Suprapubic skin (tissue), 4 donors: ENCODE data around the gene CC2D1A. TPM values are rescaled to one million over a fixed set of nuclear protein-coding genes. Genes with fewer than 3 reads are reported as not detected.

Experiments used
- DNase-seq, 2 donors: peaks; one replicate each; pipeline ENCODE4 v3.0.0-alpha.2; 2019; ENCODE audit warnings: low spot score in 2 of 2
- H3K27ac ChIP-seq: fragments of 200-600 bp; sonication (generic); one replicate; pipeline ENCODE4 v1.5.1; 2019
- H3K27me3 ChIP-seq: fragments of 200-600 bp; sonication (generic); one replicate; pipeline ENCODE4 v1.5.1; 2019
- H3K36me3 ChIP-seq: fragments of 200-600 bp; sonication (generic); one replicate; pipeline ENCODE4 v1.5.1; 2019
- H3K4me1 ChIP-seq: fragments of 200-600 bp; sonication (generic); one replicate; pipeline ENCODE4 v1.5.1; 2019
- H3K4me3 ChIP-seq: fragments of 200-600 bp; sonication (generic); one replicate; pipeline ENCODE4 v1.5.1; 2019; ENCODE audit warnings: mild to moderate bottlenecking
- H3K9me3 ChIP-seq: fragments of 200-600 bp; sonication (generic); one replicate; pipeline ENCODE4 v1.5.1; 2019
- CTCF ChIP-seq, 2 donors: fragments of 200-600 bp in 1 of 2; fragments of 450-650 bp in 1 of 2; sonication (generic) in 1 of 2; IDR thresholded peaks; one replicate each; pipeline ENCODE4 v1.5.1; 2016 to 2019; ENCODE audit warnings: antibody characterized with exemption in 2 of 2, mild to moderate bottlenecking in 1 of 2, moderate library complexity in 1 of 2
- EP300 ChIP-seq: sonication (generic); formaldehyde crosslinking; IDR thresholded peaks from one replicate; pipeline ENCODE4 v1.6.1; 2017; ENCODE audit warnings: antibody characterized with exemption
- POLR2A ChIP-seq, 2 donors: fragments of 450-650 bp; IDR thresholded peaks; one replicate each; pipeline ENCODE4 v1.6.1; 2017; ENCODE audit warnings: antibody characterized with exemption in 2 of 2, mild to moderate bottlenecking in 2 of 2, moderate library complexity in 2 of 2
- POLR2AphosphoS5 ChIP-seq, 3 donors: sonication (generic); formaldehyde crosslinking; IDR thresholded peaks; one replicate each; pipeline ENCODE4 v1.6.1; 2017; ENCODE audit warnings: antibody characterized with exemption in 3 of 3
- WGBS: methylation state at CpG from one replicate; pipeline ENCODE4 v1.1.5; 2018; 5-methylcytosine and 5-hydroxymethylcytosine counted together
- total RNA-seq, 4 donors: library from RNA; depleted of rRNA; stranded (reverse); fragments of >200 nt; gene quantifications; one replicate each; pipeline ENCODE4 v1.1.0, GENCODE V29; 2016

The CC2D1A gene
- total RNA-seq, 4 donors from 2014 or later, result 48.0 to 94.9 (median 66.7) TPM

DNA sequence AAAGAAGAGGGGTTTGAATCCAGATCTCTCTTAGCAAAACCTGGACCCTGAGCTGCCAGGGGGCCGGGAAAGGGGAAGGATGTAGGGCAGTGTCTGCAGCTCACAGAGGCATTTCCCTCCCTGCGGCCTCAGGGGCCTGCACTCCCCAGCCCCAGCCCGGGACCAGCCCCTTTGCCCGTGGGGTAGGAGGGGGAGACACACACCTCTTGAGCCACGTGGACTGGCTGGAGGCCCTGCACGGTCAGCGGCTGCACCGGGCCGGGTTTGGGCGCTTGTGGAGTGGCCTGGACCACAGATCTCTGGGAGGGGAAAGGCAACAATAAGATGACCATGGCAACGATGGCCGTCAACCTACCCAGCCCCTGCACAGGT is 73.2 kb downstream of the CC2D1A start:
- DNase-seq, result no peak
- H3K27ac ChIP-seq, result peak overlapping the region; percentile 69
- TF ChIP-seq POLR2AphosphoS5 (IDR thresholded peaks at IDR 0.05) (no peak), CTCF (IDR thresholded peaks at IDR 0.05) (no peak), EP300 (no peak), POLR2A (IDR thresholded peaks at IDR 0.05) (no peak)
- no peaks in the 10 kb centered on the region for H3K27me3 ChIP-seq
- H3K4me1 ChIP-seq, result peaks cover 19% of the 10 kb centered on the region
- H3K36me3 ChIP-seq, result peaks cover 11% of the 10 kb centered on the region
- no peaks in the 10 kb centered on the region for H3K9me3 ChIP-seq
- no CpG with 5 or more reads among the region's 12 CpGs for WGBS
- peak overlapping the region; percentile 60 for H3K4me3 ChIP-seq

DNA sequence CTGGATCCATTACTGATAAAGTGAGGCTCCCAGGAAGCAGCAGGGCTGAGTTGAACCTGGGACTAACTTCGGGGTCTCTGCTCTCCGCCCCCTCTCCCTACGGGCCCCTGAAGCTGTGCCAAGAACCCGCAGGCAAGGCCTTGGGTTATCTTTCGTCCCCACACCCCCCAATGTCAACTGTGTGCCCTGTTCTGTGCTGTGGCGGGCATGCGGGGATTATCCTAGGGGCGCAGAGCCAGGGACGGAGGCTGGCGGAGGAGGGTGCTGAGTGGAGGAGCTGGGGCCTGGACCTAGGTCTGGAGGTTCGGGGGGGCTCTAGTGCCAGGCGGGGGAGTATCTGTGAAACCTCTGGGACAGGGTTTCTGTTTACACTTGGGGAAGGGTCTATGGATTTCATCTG is 73.7 kb downstream of the CC2D1A start:
- DNase-seq, result no peak
- no peak for TF ChIP-seq POLR2AphosphoS5 (IDR thresholded peaks at IDR 0.05)
- TF ChIP-seq POLR2A (IDR thresholded peaks at IDR 0.05), result no peak
- TF ChIP-seq CTCF (IDR thresholded peaks at IDR 0.05), result no peak
- TF ChIP-seq EP300, result no peak
- 81% methylated on average over 8 of the region's 12 CpGs for WGBS
- Histone ChIP-seq H3K27ac (no peak overlapping the region), H3K4me3 (peak overlapping the region; percentile 60), H3K4me1 (peaks cover 17% of the 10 kb centered on the region), H3K27me3 (no peaks in the 10 kb centered on the region), H3K36me3 (peaks cover 11% of the 10 kb centered on the region), H3K9me3 (no peaks in the 10 kb centered on the region)

DNA sequence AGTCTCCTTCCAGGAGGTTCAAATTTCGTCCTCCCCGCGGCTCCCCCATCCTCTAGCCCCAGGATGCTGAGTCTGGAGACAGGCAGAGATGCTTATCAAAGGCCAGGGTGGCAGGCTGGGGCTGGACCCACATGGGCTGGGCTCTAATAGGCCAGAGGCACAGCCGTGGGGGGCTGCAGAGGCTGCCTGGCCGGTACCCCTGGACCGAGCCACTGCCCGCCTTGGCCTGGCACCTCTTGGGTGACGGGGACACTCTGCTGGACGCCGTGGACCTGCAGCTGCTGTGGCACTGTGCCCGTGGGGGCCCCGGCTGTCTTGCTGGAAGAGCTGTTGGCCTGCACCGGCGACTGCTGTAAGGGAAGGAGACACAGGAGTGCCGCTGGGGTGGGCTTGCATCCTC is 74.3 kb downstream of the CC2D1A start:
- H3K27me3 ChIP-seq, result no peaks in the 10 kb centered on the region
- H3K4me3 ChIP-seq, result no peak overlapping the region
- TF ChIP-seq CTCF (IDR thresholded peaks at IDR 0.05) (no peak), POLR2AphosphoS5 (IDR thresholded peaks at IDR 0.05) (no peak)
- H3K36me3 ChIP-seq, result peaks cover 10% of the 10 kb centered on the region
- no peak for DNase-seq
- WGBS, result 85% methylated on average over 9 of the region's 15 CpGs
- H3K9me3 ChIP-seq, result no peaks in the 10 kb centered on the region
- H3K4me1 ChIP-seq, result peaks cover 17% of the 10 kb centered on the region
- no peak overlapping the region for H3K27ac ChIP-seq

Other genes with a start within 250 kb of the CC2D1A start
- gene MRI1, start 141.7 kb upstream of the CC2D1A start, total RNA-seq, result 100 to 1,000 TPM in 1 of 4 donors, 10 to 100 TPM in 3; 51.5 to 122 (median 69.6) TPM
- gene C19orf53, start 131.7 kb upstream of the CC2D1A start, total RNA-seq, result 100 to 1,000 TPM in 3 of 4 donors, 10 to 100 TPM in 1; 84.2 to 150 (median 124) TPM
- gene ZSWIM4, start 110.8 kb upstream of the CC2D1A start, total RNA-seq, result 10 to 100 TPM; 11.4 to 19.5 (median 16.3) TPM
- gene NANOS3, start 29.1 kb upstream of the CC2D1A start, total RNA-seq, result not detected
- 10 to 100 TPM in 2 of 4 donors, 1 to 10 TPM in 2; 7.6 to 23.0 (median 9.9) TPM for gene BRME1, start 84 bp upstream of the CC2D1A start, total RNA-seq
- gene PODNL1, start 32.2 kb downstream of the CC2D1A start, total RNA-seq, result 10 to 100 TPM in 1 of 4 donors, 1 to 10 TPM in 3; 2.3 to 10.6 (median 5.7) TPM
- 10 to 100 TPM; 38.3 to 52.3 (median 46.2) TPM for gene DCAF15, start 46.3 kb downstream of the CC2D1A start, total RNA-seq
- gene RFX1, start 100.1 kb downstream of the CC2D1A start, total RNA-seq, result 10 to 100 TPM in 2 of 4 donors, 1 to 10 TPM in 2; 6.8 to 13.2 (median 10.1) TPM
- gene RLN3, start 121.9 kb downstream of the CC2D1A start, total RNA-seq, result not detected
- 1 to 10 TPM in 3 of 4 donors, under 1 TPM in 1; 0.76 to 2.5 (median 1.5) TPM for gene IL27RA, start 125.6 kb downstream of the CC2D1A start, total RNA-seq
- not detected for gene PALM3, start 155.9 kb downstream of the CC2D1A start, total RNA-seq
- 10 to 100 TPM; 10.5 to 18.5 (median 15.9) TPM for gene MISP3, start 166.6 kb downstream of the CC2D1A start, total RNA-seq
- not detected for gene C19orf67, start 179.6 kb downstream of the CC2D1A start, total RNA-seq
- 10 to 100 TPM; 22.4 to 34.9 (median 29.1) TPM for gene SAMD1, start 184.6 kb downstream of the CC2D1A start, total RNA-seq
- gene PRKACA, start 211.6 kb downstream of the CC2D1A start, total RNA-seq, result 10 to 100 TPM; 22.1 to 42.6 (median 31.2) TPM
- 1 to 10 TPM; 3.4 to 8.8 (median 7.8) TPM for gene ASF1B, start 230.4 kb downstream of the CC2D1A start, total RNA-seq